Peyer's patch (tissue), 4 donors: ENCODE data around the gene RAD18. TPM values are rescaled to one million over a fixed set of nuclear protein-coding genes. Genes with fewer than 3 reads are reported as not detected.

ENCODE experiments used
- DNase-seq, 3 donors: peaks; one replicate each; pipeline ENCODE4 v3.0.0-alpha.2; 2017 to 2019
- H3K27ac ChIP-seq, 4 donors: fragments of 200-600 bp; sonication (generic); one replicate each; pipeline ENCODE4 v1.5.1; 2016 to 2019
- H3K27me3 ChIP-seq, 2 donors: fragments of 200-600 bp; sonication (generic); one replicate each; pipeline ENCODE4 v1.5.1; 2019
- H3K36me3 ChIP-seq, 3 donors: fragments of 200-600 bp; sonication (generic); one replicate each; pipeline ENCODE4 v1.5.1; 2016 to 2019
- H3K4me1 ChIP-seq, 4 donors: fragments of 200-600 bp; sonication (generic); one replicate each; pipeline ENCODE4 v1.5.1; 2016 to 2019
- H3K4me3 ChIP-seq, 4 donors: fragments of 200-600 bp; sonication (generic); 1 replicate in 3 of 4; 2 replicates in 1 of 4; pipeline ENCODE4 v1.5.1; 2016 to 2019; ENCODE audit warnings: mild to moderate bottlenecking in 1 of 4
- H3K9me3 ChIP-seq, 4 donors: fragments of 200-600 bp; sonication (generic); one replicate each; pipeline ENCODE4 v1.5.1; 2016 to 2019; ENCODE audit warnings: mild to moderate bottlenecking in 1 of 4
- POLR2A ChIP-seq, 2 donors: fragments of 450-650 bp; IDR thresholded peaks; one replicate each; pipeline ENCODE4 v1.5.1; 2017; ENCODE audit warnings: antibody characterized with exemption in 2 of 2, mild to moderate bottlenecking in 2 of 2, moderate library complexity in 2 of 2
- total RNA-seq, 4 donors: library from RNA; depleted of rRNA; stranded (reverse); fragments of >200 nt; gene quantifications; one replicate each; pipeline ENCODE4 v1.1.0, GENCODE V29; 2016
- TF ChIP-seq, protein P1 (sequence below), 6 experiments: fragments of 450-650 bp in 4 of 6; fragments of 200-600 bp in 2 of 6; sonication (generic) in 1 of 6; IDR thresholded peaks; one replicate each; pipeline ENCODE4 v1.5.1; 2017 to 2019; ENCODE audit warnings: antibody characterized with exemption in 6 of 6, mild to moderate bottlenecking in 3 of 6, moderate library complexity in 1 of 6

The RAD18 gene
- total RNA-seq, 4 donors from 2014 or later, result 6.5 to 26.4 (median 10.3) TPM

DNA sequence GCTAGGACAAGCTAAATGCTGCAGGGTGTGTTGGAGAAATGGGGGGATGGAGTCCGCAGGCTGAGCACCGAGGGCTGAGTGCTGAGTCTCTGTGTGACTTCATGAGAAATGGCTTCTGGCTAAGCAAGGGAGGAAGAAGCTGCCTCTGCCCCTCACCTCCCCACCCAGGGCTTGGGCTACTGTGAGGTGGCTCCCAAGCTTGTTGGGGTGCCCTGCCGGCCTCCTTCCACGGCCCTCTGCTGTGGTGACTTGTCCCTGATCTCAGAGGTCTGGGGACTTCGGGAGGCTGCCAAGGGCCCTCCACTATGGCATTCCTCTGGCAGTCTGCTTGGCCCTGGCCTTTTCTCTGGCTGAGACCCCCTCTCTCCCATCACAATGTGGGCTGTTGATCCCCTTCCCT is 30.1 kb upstream of the RAD18 start:
- no peaks in the 10 kb centered on the region for H3K27me3 ChIP-seq

DNA sequence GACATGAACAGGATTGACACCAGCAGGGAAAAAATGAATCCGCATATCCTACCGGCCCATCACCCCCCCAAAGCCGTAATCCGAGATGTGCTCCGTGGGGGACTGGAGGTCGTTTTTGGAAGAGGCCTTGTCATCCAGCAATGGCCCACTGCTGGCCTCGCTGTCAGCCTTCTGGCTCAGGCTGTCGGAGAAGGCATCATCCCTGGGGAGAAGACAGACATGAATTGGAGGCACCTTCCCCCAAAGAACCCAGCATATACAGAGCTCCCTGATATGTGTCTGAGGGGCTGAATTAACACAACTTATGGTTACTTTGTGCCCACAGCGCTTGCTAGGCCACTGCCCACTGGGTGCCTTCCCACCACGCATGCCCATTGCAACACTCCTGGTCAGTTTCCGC is 29.6 kb upstream of the RAD18 start:
- Histone ChIP-seq H3K4me1 (no peaks in the 10 kb centered on the region), H3K36me3 (no peaks in the 10 kb centered on the region), H3K9me3 (no peaks in the 10 kb centered on the region), H3K27ac (no peak overlapping the region), H3K4me3 (no peak overlapping the region), H3K27me3 (no peaks in the 10 kb centered on the region)
- TF ChIP-seq POLR2A (IDR thresholded peaks at IDR 0.05), result no peak
- TF ChIP-seq, protein P1, sequence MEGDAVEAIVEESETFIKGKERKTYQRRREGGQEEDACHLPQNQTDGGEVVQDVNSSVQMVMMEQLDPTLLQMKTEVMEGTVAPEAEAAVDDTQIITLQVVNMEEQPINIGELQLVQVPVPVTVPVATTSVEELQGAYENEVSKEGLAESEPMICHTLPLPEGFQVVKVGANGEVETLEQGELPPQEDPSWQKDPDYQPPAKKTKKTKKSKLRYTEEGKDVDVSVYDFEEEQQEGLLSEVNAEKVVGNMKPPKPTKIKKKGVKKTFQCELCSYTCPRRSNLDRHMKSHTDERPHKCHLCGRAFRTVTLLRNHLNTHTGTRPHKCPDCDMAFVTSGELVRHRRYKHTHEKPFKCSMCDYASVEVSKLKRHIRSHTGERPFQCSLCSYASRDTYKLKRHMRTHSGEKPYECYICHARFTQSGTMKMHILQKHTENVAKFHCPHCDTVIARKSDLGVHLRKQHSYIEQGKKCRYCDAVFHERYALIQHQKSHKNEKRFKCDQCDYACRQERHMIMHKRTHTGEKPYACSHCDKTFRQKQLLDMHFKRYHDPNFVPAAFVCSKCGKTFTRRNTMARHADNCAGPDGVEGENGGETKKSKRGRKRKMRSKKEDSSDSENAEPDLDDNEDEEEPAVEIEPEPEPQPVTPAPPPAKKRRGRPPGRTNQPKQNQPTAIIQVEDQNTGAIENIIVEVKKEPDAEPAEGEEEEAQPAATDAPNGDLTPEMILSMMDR (IDR thresholded peaks at IDR 0.05), result no peak
- no peak for DNase-seq

More for the DNA sequence above, 30.1 kb upstream of the RAD18 start:
- Histone ChIP-seq H3K36me3 (no peaks in the 10 kb centered on the region), H3K27ac (no peak overlapping the region), H3K9me3 (no peaks in the 10 kb centered on the region), H3K4me1 (no peaks in the 10 kb centered on the region), H3K4me3 (no peak overlapping the region)
- DNase-seq, result no peak
- TF ChIP-seq, protein P1 (IDR thresholded peaks at IDR 0.05), result no peak
- no peak for TF ChIP-seq POLR2A (IDR thresholded peaks at IDR 0.05)

DNA sequence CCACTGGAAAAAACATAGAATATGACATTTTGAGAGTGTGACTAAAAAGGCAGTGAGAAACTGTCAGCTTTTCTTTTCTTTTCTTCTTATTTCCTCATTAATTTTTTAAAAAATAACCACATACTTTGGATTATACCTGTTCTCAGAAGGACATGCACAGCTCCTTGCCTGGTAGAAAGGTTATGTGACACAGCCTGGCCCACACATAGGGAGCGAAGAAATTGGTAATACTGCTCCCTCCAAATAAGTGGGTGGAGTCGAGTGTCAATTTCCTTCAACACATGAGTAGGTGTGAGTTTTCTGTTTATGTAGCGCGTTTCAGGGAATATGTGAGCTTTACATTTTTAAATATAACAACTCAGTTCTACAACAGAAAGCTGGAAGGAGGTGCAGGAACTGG is 28.9 kb upstream of the RAD18 start:
- TF ChIP-seq, protein P1 (IDR thresholded peaks at IDR 0.05), result no peak
- no peak for TF ChIP-seq POLR2A (IDR thresholded peaks at IDR 0.05)
- Histone ChIP-seq H3K27ac (no peak overlapping the region), H3K36me3 (no peaks in the 10 kb centered on the region), H3K27me3 (no peaks in the 10 kb centered on the region), H3K4me3 (no peak overlapping the region), H3K9me3 (no peaks in the 10 kb centered on the region), H3K4me1 (no peaks in the 10 kb centered on the region)
- no peak for DNase-seq

DNA sequence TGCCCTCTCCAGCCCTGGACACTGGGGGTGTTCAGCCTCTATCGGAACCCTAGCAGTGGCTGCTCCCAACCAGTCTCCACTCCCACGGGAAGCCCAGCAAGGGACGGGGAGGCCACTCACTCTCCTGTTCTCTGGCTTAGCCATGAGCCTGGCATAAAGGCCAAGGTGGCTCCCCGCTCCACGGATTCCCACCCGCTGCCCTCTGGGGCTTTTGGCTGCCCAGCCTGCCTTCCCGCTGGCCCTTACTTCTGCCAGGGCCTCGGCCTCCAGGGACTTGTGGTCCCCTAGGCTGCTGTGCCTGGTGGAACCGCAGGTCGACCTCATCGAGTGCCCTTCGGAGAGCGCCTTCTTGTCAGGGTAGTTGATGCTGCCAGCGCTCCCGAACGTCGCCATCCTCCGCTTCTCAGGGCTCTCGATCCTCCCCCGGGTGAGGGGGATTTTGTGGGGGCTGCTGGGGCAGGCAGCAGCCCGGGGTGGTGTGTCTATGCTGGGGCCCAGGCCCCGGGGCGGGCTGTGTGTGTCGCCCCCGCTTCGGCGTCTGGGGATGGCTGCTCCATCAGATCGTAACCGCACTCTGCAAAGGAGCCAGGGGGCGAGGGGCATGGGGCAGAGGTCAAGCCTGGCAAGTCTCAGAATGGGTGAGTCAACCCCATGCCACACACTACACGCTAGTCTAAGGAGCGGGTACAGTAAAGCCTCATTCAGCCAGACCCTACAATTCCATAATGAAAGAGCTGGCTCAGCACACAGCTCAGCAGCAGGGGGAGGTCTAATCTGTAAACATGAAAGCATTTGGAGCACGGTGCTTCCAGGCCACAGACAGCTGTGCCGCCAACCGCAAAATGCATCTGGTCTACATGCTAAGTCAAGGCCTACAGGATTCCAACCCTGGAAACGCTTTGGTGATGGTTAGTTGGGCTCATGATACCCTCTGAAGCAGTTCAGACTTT is 27.3 kb upstream of the RAD18 start:
- H3K9me3 ChIP-seq, result no peaks in the 10 kb centered on the region
- DNase-seq, result no peak
- no peak overlapping the region for H3K27ac ChIP-seq
- TF ChIP-seq POLR2A (IDR thresholded peaks at IDR 0.05), result no peak
- TF ChIP-seq, protein P1 (IDR thresholded peaks at IDR 0.05), result no peak
- no peaks in the 10 kb centered on the region for H3K27me3 ChIP-seq
- no peaks in the 10 kb centered on the region for H3K36me3 ChIP-seq
- H3K4me3 ChIP-seq, result no peak overlapping the region
- H3K4me1 ChIP-seq, result no peaks in the 10 kb centered on the region

DNA sequence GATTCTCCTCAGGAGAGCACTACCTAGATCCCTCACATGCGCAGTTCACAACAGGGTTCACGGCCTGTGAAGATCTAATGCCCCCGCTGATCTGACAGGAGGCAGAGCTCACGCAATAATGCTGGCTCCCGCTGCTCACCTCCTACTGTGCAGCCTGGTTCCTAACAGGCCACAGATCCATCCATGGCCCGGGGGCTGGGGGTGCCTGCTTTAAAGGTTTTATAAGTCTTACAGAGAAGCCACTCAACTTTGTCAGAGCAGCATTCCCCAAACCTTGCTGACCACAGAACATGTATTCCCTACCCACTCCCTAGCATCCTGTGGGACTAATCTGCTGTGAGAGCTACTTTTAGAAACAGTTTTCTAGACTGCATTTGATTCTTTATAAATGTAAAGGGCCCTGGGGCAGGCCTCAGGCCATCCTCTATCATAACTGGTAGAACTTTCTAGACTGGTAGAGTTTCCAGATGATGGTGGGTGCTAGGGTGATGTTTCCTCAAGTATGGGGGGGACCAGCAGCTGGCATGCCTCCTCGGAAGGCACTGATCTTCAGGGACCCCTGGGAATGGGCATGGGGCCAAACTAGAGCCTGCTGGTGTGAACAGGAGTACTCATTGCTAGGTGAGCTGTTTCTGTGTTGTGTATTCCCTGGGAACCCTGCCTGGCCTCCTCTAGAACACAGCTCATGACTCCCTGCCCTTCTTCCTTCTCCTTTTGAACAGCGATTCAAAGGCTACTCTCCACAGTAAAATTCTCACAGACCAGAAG is 25.7 kb upstream of the RAD18 start:
- Histone ChIP-seq H3K4me3 (no peak overlapping the region), H3K36me3 (no peaks in the 10 kb centered on the region), H3K27me3 (no peaks in the 10 kb centered on the region), H3K9me3 (no peaks in the 10 kb centered on the region), H3K4me1 (no peaks in the 10 kb centered on the region), H3K27ac (no peak overlapping the region)
- DNase-seq, result no peak
- TF ChIP-seq, protein P1 (IDR thresholded peaks at IDR 0.05), result no peak
- TF ChIP-seq POLR2A (IDR thresholded peaks at IDR 0.05), result no peak
